Ramos (cell line): ENCODE results near the gene RAB3IP.
"Not testable (repeated sequence)": the region's sequence is repeated elsewhere in the genome, so short reads cannot be mapped to it uniquely, and the experiment has no call there.

Experiments used
- in situ Hi-C: fragments of 300-500 bp; cut with MboI; formaldehyde crosslinking; loops from one replicate; pipeline ENCODE4 v1.14.3; 2022; ENCODE audit warnings: low sequenced_read_pairs; ENCODE audit not compliant: unreplicated experiment

The RAB3IP gene

GRCh38 chr12:69755302-69755701, 16.6 kb downstream of the RAB3IP start:
- in situ Hi-C loops = no loop called here

DNA sequence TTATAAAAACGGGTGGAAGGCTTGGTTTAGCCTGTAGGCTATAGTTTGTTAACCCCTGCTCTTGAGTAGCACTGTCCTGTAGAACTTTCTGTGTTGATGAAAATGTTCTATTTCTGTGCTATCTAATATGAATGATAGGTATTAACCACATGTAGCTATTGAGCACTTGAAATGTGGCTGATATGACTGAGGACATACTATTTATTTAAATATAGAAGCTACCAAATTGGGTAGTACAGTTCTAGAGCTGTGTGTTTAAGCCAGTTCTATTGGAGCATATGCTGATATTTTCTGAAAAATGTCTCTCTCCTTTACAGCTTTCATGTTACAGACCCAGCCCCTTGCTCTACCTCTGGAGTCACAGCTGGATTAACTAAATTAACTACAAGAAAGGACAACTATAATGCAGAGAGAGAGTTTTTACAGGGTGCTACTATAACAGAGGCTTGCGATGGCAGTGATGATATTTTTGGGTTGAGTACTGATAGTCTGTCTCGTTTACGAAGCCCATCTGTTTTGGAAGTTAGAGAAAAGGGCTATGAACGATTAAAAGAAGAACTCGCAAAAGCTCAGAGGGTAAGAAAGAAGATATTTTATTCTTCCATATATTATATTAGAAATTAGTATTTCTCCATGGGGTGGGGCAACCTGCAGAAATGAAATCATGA, 17.6 kb downstream of the RAB3IP start:
- in situ Hi-C loops = no loop called here

DNA sequence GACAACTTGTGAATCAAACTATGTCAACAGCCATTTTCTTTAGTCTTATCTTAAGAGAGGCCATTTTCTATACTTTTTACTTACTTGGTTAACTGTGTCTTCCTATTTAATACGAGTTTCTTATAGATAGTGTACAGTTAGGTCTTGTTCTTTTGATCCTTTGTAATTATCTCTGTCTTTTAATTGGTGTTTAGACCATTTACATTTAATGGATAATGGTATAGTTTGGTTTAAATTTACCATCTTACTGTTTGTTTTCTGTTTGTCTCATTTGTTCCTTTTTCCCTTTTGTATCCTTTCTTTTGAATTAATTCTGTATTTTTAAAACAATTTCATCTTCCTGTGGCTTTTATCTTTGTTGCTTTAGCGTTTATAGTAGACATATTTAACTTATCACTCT, 19.4 kb downstream of the RAB3IP start:
- in situ Hi-C loops = no loop called here

DNA sequence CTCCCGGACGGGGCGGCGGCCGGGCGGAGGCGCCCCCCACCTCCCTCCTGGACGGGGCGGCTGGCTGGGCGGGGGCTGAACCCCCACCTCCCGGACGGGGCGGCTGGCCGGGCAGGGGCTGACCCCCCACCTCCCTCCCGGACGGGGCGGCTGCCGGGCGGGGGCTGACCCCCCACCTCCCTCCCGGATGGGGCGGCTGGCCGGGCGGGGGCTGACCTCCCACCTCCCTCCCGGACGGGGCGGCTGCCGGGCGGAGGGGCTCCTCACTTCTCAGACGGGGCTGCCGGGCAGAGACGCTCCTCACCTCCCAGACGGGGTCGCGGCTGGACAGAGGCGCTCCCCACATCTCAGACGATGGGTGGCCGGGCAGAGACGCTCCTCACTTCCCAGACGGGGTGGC, 20.9 kb downstream of the RAB3IP start:
- in situ Hi-C loops = not testable (repeated sequence)

DNA sequence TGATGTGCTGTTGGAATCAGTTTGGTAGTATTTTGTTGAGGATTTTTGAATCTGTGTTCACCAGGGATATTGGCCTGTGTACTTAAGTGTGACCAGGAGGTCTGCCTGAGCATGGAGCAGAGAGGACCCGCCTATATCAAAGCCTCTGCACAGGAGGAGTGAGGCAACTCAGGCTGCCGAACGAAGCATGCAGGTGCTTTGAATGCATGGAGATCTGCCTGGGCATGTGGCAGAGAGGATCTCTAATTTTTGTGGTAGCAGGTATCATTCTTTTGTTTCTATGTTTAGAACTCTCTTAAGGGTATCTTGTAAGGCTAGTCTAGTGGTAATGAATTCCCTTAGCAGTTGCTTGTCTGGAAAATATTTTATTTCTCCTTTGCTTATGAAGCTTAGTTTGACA, 26.9 kb downstream of the RAB3IP start:
- in situ Hi-C loops = no loop called here

- in situ Hi-C loops = no loop called here
These were observed 27.6 kb downstream of the RAB3IP start for GRCh38 chr12:69766260-69766659.

- in situ Hi-C loops = no loop called here
These were observed 41.3 kb downstream of the RAB3IP start for GRCh38 chr12:69779928-69780327.

DNA sequence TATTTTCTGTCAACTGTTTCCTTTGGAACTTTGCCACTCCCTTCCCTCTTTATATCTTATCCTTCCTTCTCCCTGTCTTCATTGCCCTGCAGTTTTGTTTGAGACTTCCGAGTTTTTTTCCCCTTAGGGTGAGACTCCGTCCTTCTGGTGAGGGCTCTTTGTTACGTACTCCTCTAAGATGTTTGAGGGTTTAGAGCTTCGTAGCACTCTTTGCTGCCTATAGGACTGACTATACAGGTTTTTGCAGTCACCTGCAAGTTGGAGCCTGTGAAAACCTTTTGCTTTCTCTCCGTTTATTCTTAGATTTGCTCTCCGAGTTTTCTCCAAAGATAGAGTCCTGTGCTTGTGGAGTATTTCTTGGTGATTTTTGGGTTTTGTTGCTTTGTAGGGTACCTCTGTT, 44.7 kb downstream of the RAB3IP start:
- in situ Hi-C loops = no loop called here

GRCh38 chr12:69789351-69789750, 50.7 kb downstream of the RAB3IP start:
- in situ Hi-C loops = no loop called here

- in situ Hi-C loops = no loop called here
These were observed 53.9 kb downstream of the RAB3IP start for GRCh38 chr12:69792533-69792932.

DNA sequence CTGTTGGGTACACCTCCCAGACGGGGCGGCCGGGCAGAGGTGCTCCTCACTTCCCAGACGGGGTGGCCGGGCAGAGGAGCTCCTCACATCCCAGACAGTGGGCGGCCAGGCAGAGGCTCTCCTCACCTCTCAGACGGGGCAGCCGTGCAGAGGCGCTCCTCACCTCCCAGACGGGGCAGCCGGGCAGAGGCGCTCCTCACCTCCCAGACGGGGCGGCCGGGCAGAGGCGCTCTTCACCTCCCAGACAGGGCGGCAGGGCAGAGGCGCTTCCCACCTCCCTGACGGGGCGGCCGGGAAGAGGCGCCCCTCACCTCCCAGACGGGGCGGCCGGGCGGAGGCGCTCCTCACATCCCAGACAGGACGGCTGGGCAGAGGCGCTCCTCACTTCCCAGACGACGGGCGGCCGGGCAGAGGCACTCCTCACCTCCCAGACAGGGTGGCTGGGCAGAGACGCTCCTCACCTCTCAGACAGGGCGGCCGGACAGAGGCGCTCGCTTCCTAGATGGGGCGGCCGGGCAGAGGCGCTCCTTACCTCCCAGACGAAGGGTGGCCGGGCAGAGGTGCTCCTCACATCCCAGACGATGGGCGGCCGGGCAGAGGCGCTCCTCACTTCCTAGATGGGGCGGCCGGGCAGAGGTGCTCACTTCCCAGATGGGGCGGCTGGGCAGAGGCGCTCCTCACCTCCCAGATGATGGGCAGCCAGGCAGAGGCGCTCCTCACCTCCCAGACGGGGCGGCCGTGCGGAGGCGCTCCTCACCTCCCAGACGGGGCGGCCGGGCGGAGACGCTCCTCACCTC, 68.6 kb downstream of the RAB3IP start:
- in situ Hi-C loops = not testable (repeated sequence)

DNA sequence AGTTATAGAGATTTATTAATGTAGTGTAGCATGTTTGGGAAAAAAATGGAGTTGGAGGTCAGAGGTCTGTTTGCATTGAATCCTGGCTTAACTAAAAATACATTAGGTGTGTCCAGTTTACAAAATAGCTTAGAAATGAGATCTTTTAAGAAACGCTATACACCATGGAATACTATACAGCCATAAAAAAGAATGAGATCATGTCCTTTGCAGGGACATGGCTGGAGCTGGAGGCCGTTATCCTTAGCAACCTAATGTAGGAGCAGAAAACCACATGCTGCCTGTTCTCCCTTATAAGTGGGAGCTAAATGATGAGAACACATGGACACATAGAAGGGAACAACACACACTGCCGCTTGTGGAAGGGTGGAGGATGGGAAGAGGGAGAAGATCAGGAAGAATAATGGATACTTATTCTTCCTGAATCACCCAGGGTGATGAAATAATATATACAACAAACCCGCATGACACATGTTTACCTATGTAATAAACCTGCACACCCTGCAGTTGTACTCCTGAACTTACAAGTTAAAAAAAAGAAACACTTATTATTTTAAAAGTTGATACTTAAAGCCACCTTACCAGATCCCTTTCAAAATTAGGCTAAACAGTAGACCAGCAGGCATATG, 72.3 kb downstream of the RAB3IP start:
- in situ Hi-C loops = no loop called here

- in situ Hi-C loops = no loop called here
These were observed 77.4 kb downstream of the RAB3IP start for GRCh38 chr12:69816082-69816481.

DNA sequence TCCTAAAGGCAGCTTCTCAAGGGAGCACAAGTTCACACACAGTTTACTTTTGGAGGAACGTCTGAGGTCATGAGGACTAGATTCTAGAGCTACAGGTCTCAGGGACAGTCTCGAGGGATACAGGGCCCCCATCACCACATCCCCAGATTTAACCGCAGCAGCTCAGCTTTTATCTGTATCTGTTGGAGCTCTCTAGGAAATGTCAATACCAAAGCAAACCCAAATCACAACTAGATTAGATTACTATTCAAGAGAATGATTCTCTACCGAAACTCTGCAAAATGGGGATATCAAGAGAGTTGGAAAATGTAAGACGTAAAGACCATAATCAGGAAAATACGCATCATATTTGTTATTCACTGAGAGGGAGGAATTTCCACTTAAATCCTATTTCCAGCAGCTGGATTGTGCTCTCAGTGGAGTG, 82.4 kb downstream of the RAB3IP start:
- in situ Hi-C loops = no loop called here

DNA sequence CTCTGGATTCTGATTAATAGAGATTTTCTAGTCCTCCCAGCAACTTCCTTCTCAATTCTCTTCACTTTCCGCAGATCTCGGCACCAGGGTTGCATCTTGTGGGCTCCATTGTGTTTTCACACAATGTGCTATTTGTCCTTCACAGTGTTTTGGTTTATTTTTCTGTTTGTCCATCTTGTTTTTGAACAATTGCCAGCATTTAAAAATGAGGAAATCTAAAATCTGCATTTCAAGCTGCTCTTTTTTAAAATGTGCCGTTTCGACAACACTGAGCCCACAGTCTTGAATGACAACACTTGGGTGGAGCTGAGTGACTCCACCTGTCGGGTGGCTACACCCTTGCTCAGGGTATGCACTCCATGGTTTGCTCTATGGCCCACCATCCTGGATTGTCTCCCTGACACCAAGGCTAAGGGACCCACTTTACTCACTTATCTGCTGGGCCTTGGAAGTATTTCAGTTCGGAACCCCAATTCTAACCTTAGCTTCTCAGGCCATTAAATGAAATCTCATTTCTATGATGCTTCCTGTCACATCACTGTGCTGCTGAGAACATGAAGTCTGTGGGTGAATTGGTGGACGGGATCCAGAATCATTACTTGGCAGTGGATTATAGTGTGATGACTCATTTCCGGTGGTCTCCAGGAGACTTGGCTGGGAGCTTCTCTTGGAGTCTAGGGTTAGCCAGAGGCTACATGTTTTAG, 82.9 kb downstream of the RAB3IP start:
- in situ Hi-C loops = no loop called here

- in situ Hi-C loops = no loop called here
These were observed 83.7 kb downstream of the RAB3IP start for GRCh38 chr12:69822201-69822860.

DNA sequence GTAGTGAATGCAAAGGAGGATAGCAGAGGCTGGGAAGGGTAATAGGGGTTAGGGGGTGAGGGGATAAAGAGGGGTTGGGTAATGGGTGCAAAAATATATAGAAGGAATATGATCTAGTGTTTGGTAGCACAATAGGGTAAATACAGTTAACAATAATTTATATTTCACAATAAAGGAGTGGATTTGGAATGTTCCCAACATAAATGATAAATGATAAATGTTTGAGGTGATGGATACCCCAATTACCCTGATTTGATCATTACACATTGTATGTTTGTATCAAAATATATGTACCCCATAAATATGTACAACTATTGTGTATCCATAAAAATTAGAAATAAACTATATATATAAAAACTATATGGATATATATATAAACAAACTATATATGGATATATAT, 85.4 kb downstream of the RAB3IP start:
- in situ Hi-C loops = no loop called here

- in situ Hi-C loops = no loop called here
These were observed 86.4 kb downstream of the RAB3IP start, which contains the start of gene MYRFL for GRCh38 chr12:69824966-69825560. TSS of gene MYRFL (plus strand) at chr12:69825227. CDS start at chr12:69825518, 291 bp downstream.

- in situ Hi-C loops = no loop called here
These were observed 90.2 kb downstream of the RAB3IP start for GRCh38 chr12:69828897-69829296.

GRCh38 chr12:69833696-69834095, 95.0 kb downstream of the RAB3IP start:
- in situ Hi-C loops = no loop called here
